Panc1 (cell line): ENCODE results near the gene WWTR1.

Experiments
- CTCF ChIP-seq: fragments of 450-650 bp; IDR thresholded peaks from 2 replicates; pipeline ENCODE4 v1.5.1; 2017; ENCODE audit warnings: mild to moderate bottlenecking
- POLR2AphosphoS5 ChIP-seq: IDR thresholded peaks from 2 replicates; pipeline ENCODE4 v1.6.1; 2012; ENCODE audit warnings: mild to moderate bottlenecking, low read depth, low read length, moderate library complexity

- TF ChIP-seq CTCF, result no peak
- TF ChIP-seq POLR2AphosphoS5, result no peak
These were observed 147.3 kb downstream of the WWTR1 start for GRCh38 chr3:149510480-149510879.
